ENCODE results near the gene NFATC4. TPM values are rescaled to one million over a fixed set of nuclear protein-coding genes. Genes with fewer than 3 reads are reported as not detected.

Gene NFATC4
- total and polyA plus RNA-seq, 2 experiments from 2014 or later, result 20.9 to 26.6 TPM

- no peak for TF ChIP-seq ZNF462 (CRISPR knock-in tag; IDR thresholded peaks at IDR 0.05)
- no peak for TF ChIP-seq EZH2 (IDR thresholded peaks at IDR 0.05; ENCODE audit: low read depth, unreplicated experiment)
Measured at GRCh38 chr14:24363401-24363800, 4.6 kb upstream of the NFATC4 start (continued).

GRCh38 chr14:24364841-24365240 lies 3.1 kb upstream of the NFATC4 start:
- Histone ChIP-seq H3F3A (replicated peaks; ENCODE audit: low read depth) (0 out of 2 replicates have a peak, but pooled peaks cover 4% of the 10 kb centered on the region), H3K4me3 (no peak overlapping the region), H2AFZ (no peak overlapping the region), H4K20me1 (replicated peaks; ENCODE audit: insufficient read depth) (no peaks in the 10 kb centered on the region), H3K79me2 (replicated peaks; ENCODE audit: insufficient read depth) (no peaks in the 10 kb centered on the region), H3K27ac (ENCODE audit: low read depth) (no peak overlapping the region), H3K27me3 (ENCODE audit: insufficient read depth) (peaks cover 52% of the 10 kb centered on the region), H3K36me3 (ENCODE audit: insufficient read depth) (no peaks in the 10 kb centered on the region), H3K9me2 (ENCODE audit: insufficient read depth) (no peaks in the 10 kb centered on the region), H3K4me1 (ENCODE audit: insufficient read depth) (peaks cover 14% of the 10 kb centered on the region; the same call in 1 of the 2 replicates), H3K4me2 (0 out of 2 replicates have a peak overlapping the region, but pooled peaks have one; percentile 15)
- Mint-ChIP-seq H3K36me3 (ENCODE audit: low read depth) (no peaks in the 10 kb centered on the region), H3K9me3 (no peaks in the 10 kb centered on the region; the same call in 2 of the 3 replicates), H3K4me3 (no peak overlapping the region), H3K27me3 (ENCODE audit: insufficient read depth, low read depth, poor library complexity) (peaks cover 29% of the 10 kb centered on the region), H3K27ac (no peak overlapping the region), H3K4me1 (peaks cover 14% of the 10 kb centered on the region)
- ATAC-seq (no peak), DNase-seq (ENCODE audit: low spot score) (no peak)
- TF ChIP-seq NANOG (IDR thresholded peaks at IDR 0.05; ENCODE audit: borderline replicate concordance) (no peak), ZNF114 (CRISPR knock-in tag; IDR thresholded peaks at IDR 0.05) (no peak), EZH2 (IDR thresholded peaks at IDR 0.05; ENCODE audit: low read depth, unreplicated experiment) (no peak), CREB1 (CRISPR knock-in tag; IDR thresholded peaks at IDR 0.05; ENCODE audit: low read depth) (no peak)

Measured in GM23338 (cell line).